ENCODE data around the gene ZNF789. TPM values are rescaled to one million over a fixed set of nuclear protein-coding genes. Genes with fewer than 3 reads are reported as not detected.
"Not testable (repeated sequence)": the region's sequence is repeated elsewhere in the genome, so short reads cannot be mapped to it uniquely, and the experiment has no call there.

Gene ZNF789
- 3.0 and 8.8 TPM in 2 replicates for total RNA-seq

DNA sequence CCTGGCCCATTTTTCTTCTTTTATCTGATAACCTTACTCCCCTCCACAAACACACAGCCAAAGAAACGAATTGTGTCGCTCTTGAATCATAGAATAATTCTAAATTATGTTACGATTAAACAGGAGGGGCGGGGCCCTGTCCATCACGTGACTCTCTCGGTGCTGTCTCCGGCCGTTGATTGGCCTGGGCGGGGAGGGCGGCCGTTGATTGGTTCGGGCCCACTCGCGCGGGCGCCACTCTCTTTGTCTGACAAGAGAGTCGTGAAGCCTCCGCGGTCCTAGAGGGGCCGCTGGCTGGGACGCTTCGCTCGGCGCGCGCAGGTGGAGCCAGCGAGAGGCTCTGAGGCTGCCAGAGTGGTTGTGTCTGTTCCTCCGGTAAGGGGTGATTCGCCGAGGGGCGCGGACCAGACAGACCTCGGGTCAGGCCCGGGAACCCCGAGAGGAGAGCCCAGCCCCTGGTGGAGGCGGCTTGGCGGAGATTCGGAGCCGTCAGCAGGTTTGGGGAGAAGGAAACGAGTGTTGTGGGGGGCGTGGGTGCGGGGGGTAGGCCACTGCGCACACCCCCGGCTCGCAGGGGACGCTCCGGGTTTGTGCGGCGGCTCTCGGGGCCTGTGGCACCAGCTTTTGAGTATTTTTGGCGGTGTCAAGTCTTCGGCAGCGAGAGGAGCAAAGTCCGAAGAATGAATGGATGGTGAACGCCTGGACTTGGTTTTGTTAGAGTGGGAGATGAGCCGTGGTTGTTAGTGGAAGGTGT, at the start of gene ZNF789:
TSS of gene ZNF789 (plus strand) at position 330 of the 754 bp plus-strand sequence. CDS start 3,567 bp downstream, outside the sequence.
- peak; percentile 82 for DNase-seq (ENCODE audit: low read depth)

DNA sequence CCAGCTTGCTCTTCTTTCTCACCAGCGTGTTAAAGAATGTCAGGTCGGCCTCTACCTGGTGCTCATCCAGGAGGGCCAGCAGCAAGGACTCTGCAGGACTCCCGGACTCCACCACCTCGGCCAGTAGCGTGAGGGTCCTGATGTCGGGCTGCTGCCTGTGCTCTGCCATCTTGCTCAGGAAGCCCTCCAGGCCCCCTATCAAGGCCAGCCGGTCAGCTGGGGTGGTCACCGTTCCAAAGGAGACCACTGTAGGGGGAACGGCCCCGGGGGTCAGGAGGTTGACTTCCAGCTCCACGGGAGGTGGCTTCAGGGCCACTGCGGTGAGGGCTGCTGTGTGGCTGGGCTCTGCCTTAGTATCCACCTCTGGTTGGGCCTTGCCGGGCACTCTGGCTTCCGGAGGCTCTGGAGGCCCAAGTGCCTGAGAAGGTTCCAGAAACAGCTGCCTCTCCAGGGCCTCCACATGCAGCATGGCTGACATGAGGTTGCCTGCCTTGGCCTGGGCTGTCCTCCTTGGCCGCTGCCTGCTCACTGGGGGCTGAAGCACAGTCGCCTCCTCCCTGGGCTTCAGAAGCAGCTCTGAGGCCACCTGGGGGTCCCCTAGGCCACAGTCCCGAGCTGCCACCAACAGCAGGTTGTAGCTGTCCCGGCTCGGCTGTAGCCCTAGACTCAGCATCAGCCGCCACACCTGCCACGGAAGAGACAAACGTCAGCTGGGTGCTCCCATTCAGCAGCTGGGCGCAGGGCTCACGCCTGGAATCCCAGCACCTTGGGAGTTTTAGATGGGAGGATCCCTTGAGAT, 47.6 kb upstream of the ZNF789 start:
- no peak for DNase-seq (ENCODE audit: low read depth)

DNA sequence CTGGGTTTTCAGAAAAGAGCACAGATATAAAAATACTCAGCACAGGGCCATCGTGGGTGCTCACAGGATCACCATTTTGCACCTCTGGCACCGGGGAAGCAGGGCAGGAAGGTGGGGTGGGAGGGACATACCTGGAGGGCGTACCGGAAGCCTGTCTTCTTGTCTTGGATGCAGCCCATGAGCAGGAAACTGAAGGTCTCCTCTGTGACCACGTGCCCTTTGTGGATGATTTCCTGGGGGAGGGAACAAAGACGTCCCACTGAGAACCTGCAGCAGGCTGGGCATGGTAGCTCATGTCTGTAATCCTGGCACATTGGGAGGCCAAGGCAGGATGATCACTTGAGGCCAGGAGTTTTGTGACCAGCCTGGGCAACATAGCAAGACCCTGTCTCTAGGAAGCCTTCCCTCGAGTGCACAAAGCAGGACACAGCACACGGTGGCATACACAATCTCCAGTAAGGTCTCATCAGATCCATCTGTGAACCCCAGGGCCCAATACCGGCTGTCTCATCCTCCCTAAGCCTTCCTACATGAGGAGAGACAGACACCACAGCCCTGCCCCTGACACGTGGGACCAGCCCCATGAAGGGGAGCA, 43.6 kb upstream of the ZNF789 start:
- DNase-seq (ENCODE audit: low read depth) = no peak

DNA sequence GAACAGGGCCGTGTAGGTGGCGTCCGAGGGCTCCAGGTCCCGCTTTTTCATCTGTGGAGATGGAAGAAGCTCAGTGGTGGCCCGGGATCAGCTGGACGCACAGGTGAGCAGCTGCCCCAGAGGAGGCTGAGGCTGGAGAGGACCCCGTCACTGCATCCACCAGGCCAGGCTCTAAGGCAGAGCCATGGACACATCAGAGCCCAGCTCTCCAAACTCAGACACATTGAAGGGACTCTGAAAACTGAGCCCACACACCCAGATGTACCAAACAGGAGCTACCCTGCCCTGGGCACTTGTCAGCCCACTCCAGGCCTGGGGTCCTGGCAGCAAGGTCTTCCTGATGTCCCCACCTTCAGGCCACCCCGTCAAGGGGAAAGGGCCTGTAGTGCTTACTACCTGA, 42.9 kb upstream of the ZNF789 start:
- DNase-seq (ENCODE audit: low read depth) = no peak

DNA sequence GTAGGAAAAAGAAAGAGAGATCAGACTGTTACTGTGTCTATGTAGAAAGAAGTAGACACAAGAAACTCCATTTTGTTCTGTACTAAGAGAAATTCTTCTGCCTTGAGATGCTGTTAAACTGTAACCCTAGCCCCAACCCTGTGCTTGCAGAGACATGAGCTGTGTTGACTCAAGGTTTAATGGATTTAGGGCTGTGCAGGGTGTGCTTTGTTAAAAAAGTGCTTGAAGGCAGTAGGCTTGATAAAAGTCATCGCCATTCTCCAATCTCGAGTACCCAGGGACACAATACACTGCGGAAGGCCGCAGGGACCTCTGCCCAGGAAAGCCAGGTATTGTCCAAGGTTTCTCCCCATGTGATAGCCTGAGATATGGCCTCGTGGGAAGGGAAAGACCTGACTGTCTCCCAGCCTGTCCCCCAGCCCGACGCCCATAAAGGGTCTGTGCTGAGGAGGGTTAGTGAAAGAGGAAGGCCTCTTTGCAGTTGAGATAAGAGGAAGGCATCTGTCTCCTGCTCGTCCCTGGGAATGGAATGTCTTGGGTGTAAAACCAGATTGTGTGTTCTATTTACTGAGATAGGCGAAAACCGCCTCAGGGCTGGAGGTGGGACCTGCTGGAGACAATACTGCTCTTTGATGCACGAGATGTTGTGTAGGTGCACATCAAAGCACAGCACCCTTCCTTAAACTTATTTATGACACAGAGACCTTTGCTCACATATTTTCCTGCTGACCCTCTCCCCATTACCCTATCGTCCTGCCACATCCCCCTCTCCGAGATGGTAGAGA, 40.7 kb upstream of the ZNF789 start:
- DNase-seq (ENCODE audit: low read depth) = not testable (repeated sequence)

DNA sequence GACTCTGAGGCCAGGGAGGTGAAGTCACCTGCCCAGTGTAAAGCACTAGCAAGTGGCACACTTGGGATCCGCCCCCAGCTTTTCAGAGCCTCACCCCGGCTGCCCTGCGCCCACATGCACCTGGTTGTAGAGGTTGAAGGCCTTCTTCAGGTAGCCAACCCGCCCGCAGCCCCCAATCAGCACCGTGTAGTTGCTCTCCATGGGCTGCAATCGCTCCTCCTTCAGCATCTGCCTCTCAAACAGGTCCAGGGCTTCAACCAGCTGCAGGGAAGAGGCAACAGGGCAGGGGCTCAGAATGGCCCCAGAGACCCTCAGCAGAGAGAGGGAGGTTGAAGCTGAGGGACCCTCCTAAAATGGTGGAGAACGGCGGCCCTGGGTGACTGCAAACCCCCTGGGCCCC, 39.5 kb upstream of the ZNF789 start:
- no peak for DNase-seq (ENCODE audit: low read depth)

DNA sequence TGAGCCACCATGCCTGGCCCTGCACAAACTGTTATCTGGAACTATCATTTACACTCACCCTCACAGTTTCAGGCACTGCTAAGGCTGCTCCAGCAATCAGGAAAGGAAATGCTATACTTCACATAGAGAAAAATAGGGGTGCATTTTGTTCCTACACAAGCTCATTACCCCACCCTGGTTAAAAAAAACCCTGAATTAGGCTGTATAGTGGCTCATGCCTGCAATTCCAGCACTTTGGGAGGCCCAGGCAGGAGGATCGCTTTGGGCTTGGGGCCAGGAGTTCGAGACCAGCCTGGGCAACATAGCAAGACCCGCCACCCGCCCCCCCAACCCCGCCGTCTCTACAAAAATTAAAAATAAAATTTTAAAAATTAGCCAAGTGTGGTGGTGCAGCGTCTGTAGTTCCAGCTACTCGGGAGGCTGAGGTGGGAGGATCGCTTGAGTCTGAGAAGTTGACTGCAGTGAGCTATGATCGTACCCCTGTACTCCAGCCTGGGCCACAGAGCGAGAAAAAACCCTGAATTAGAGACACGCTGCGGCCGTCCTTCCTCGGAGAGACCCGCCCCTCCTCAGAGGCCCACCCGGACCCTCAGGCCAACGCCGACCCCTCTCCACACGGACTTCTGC, 34.6 kb upstream of the ZNF789 start:
- no peak for DNase-seq (ENCODE audit: low read depth)

DNA sequence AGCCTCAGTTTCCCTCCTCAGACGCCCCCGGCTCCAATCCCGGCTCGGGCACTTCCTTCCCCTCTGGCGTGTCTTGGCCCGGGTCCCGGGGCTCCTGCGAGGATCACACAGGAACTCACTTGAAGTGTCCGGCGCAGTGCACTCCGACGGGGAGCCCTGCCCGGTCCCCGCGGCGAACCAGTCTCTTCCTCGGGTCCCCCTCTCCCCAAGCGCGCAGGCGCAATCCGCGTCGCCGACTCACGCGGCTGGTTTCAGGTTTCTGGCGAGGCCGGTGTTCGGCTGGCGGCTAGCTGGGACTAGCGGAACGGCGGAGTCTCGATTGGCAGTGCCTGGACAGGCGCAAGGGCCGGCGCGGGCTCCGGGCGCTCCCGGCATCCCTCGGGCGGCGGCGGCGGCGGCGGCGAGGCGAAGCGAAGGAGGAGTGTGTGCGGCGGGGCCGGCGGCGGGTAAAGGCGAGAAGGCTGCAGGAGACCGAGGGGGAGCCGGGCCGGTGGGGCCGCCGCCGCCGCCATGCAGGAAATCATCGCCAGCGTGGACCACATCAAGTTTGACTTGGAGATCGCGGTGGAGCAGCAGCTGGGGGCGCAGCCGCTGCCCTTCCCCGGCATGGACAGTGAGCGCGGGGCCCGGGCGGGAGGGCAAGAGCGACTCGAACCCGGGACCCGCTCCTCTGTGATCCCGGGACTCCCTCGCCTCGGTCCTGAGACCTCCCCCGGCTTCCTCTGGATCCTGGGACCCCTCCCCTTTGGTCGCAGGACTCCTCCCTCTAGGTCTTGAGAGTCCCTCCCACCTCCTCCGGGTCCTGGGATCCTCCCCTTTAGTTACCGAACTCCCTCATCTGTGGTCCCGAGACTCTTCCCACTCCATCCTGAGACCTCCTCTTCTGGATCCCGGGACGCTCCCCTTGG, 33.9 kb upstream of the ZNF789 start, which contains the start of the genes CPSF4 and PTCD1:
TSS of gene CPSF4 (plus strand) at position 371 of the 908 bp plus-strand sequence. CDS start at position 511, 140 bp downstream.
TSS of gene PTCD1 (minus strand) at position 226 of the 908 bp plus-strand sequence. CDS start 3,556 bp downstream, outside the sequence.
- peak; percentile 87 for DNase-seq (ENCODE audit: low read depth)

DNA sequence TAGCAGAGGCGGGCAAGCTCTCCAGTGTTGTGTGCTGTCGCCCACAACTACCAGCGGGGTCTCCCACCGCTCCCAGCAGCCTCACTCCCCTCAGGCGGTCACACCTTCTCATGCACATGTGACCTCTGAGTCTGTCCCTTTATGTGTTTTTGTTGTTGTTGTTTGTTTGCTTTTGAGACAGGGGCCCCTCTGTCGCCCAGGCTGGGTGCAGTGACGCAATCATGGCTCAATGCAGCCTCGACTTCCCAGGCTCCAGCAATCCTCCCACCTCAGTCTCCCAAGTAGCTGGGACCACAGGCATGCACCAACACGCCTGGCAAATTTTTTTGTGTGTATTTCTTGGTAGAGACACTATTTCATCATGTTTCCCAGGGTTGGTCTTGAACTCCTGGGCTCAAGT, 32.5 kb upstream of the ZNF789 start:
- no peak for DNase-seq (ENCODE audit: low read depth)

DNA sequence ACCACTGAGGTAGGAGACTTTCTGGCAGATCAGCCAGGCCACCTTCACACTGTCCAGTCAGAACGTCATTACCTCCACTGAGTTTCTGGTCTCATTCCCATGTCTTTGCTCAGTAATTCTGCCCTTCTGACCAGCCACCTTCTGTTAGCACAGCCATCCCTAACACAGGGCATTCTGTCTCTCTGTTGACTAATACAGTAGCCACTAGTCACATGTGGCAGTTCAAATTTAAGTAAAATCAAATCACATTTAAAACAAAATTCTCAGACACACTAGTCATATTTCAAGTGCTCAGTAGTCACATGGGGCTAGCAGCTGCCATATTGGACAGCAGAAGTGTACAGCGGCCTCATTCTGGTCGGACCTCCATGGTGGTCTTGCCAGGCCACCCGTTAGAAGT, 26.6 kb upstream of the ZNF789 start:
- DNase-seq (ENCODE audit: low read depth) = no peak

DNA sequence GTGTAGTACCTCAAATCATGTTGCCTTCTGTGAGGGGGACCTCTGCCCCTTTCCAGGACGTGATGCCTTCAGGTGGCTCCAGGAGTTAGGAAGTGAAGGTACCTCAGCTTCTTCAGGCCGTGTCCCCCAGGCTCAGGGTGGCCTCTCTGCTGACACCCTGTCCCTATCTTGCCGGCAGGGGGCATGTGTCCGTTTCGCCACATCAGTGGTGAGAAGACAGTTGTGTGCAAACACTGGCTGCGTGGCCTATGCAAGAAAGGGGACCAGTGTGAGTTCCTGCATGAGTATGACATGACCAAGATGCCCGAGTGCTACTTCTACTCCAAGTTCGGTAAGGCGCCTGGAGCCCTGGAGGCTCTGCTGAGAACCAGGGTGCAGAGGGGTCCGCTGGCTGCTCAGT, 24.7 kb upstream of the ZNF789 start:
- DNase-seq (ENCODE audit: low read depth) = no peak

DNA sequence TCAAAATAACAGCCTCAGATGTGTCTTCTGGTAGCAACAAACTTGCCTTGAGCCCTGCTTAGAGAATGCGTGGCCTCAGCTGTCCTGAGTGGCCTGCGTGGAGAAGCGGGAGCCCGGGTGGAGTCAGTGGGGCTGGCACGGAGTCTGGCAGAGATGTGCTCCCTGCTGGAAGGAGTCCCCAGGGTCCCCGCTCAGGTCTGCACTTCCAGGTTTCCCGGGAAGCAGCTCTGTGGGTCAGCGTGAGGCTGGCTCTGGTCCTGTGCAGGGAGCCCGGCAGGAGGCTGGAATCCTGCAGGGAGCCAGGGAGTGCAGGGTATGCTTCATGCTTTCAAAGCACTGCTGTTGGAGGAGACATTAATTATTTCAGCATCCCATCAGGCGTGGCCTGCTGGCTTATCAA, 23.8 kb upstream of the ZNF789 start:
- no peak for DNase-seq (ENCODE audit: low read depth)

DNA sequence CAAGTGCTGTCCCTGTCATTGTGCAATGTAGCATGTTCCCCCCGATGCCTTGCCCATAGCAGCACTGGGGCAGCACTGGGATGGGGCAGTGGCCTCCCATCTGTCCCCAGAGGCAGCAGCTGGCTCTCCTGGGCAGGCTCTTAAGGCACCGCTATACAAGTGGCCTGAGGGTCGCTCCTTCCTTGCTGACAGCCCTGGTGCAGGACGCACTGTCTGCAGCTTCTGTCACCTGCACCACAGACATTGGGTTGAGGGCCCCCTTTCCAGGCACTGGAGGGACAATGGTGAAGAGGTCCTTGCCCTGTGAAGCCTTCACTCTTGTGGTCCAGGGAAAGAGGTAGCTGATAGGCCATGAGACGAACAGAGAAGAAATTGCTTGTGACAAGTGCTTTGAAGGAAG, 23.4 kb upstream of the ZNF789 start:
- no peak for DNase-seq (ENCODE audit: low read depth)

DNA sequence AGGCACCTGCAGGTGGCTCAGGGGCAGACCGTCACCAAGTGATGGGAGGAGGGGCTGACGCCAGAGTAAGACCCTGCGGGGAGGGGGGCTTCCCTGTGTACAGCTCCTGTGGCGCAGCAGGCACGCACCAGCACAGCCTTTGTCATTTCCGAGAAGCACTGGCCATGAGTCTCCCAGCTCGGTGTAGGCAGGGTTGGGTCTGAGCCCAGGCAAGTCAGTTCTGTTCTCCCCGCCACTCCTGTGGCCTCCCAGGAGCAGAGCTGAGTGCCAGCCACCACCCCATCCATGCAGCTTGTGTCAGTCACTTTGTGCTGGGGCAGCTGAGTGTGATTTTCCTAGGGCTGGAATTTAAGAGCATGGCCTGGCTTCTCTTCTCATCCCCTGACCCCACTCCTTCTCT, 20.8 kb upstream of the ZNF789 start:
- no peak for DNase-seq (ENCODE audit: low read depth)

DNA sequence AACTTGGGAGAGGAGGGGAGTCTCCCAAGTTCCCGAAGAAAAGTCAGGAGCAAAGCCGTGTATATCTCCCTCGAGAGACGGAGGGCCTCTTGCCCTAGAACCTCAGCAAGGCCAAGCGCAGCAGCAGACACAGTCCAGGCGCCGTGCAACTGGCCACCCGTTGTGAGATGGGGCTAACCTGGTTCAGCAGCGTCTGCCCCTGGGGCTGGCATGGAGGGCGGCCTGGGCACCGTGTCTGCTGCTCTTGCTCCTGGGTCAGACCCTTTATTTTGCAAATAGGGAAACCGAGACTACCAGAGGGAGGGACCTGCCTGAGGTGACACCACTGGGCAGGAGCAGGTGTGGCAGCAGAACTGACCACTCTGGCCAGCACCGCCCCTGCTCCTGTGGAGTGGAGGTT, 20.1 kb upstream of the ZNF789 start:
- no peak for DNase-seq (ENCODE audit: low read depth)

DNA sequence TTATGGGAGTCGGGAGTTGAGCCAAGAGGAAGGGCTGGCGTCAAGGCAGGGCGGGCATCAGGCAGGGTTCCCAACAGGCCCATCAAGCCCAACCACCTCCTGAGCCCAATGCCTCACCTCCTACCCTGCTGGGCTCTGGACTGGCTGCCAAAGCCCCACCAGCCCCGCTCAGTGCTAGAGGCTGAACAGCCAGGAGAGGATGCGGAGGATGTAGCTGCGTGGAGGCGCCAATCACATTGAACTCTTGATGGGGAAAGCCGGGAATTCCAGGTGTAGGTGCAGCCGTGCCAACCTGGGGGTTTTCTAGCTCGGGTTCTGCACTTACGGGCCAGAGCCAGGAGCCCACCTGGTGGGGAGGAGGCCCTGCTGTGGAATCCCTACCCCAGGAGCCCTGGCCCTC, 19.6 kb upstream of the ZNF789 start:
- no peak for DNase-seq (ENCODE audit: low read depth)

DNA sequence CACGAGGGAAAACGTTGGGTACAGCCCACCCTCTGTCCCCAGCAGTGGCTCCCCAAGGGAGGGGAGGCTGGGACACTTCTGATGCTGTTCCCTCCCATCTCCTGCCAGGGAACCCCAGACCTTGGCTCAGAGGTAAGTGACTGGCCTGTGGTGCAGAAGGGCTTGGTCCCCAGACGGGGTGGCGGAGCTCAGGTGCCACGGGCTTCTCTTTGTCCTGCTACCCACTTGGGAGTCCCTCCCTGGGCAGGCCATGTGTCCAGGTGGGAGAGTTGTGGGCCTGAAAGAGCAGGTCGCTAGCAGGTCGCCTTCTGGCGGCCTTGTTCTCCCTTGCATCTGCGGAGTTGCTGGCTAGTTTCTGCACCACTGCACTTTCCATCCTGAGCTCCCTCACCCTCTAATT, 16.8 kb upstream of the ZNF789 start:
- DNase-seq (ENCODE audit: low read depth) = no peak

DNA sequence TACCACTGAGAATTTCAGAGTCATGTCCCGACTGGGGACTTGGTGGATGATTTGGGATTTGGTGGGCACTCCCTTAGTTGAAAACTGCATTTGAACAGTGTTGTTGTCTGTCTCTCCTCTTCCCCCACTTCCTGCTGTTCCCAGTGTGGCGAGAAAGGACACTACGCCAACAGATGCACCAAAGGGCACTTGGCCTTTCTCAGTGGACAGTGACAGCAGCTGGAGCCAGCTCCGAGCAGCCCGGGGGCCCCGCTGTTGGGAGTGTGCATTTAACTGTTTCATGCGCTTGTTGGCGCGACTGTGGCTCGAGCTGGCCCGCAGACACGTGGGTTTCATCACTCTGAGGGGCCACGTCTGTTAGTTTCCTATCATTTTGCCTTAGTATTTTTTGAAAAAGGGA, 16.4 kb upstream of the ZNF789 start:
- no peak for DNase-seq (ENCODE audit: low read depth)

DNA sequence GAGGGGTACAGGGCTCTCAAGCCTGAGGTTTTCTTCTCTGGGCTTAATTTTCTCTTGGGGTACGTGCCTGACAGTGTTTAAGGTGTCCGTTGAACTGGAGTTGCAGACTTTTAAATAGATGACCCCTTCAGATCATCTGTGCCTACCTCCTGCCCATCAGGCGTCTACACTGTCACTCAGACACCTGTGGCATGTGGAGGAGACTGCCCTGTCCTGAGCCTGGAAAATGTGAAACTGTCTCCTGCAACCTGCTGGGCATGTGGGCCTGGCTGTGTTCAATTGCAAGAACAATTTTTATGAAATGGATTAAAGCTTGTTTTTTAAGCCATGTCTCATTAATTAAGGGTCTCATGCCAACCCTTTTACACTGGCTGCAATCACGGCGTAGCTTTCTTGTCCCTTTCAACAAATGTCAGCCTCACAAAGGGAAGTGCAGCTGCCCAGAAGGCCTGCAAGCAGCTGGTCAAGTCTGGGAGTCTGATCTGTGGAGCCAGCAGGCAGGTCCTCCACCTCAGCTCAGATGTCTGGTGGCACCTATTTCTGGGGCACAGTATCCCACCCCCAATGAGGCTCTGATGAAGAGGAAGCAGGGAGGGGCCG, 15.5 kb upstream of the ZNF789 start:
- no peak for DNase-seq (ENCODE audit: low read depth)
